ENCODE results near the gene IL24. TPM values are rescaled to one million over a fixed set of nuclear protein-coding genes. Genes with fewer than 3 reads are reported as not detected.
A peak's percentile ranks its signal among the peaks of the same experiment; 100 is the strongest.

IL24 gene
- total RNA-seq, 1 donor from 2014 or later: not detected

DNA sequence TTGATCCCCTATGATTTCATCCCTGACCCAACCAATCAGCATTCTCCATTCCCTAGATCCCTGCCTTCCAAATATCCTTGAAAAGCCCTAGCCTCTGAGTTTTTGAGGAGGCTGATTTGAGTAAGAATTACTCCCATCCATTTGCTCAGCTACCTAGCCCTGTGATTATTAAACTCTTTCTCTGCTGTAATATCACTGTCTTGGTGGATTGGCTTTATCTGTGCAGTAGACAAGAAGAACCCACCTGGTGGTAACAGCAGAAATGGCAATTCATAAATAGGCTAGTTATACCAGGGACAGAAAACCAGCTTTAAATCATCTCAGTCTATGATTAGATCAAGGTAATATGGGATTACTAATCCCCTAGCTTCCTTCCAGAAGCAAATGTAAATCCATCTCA lies 18.8 kb upstream of the IL24 start:
- no peak for DNase-seq (ENCODE audit: low spot score)

DNA sequence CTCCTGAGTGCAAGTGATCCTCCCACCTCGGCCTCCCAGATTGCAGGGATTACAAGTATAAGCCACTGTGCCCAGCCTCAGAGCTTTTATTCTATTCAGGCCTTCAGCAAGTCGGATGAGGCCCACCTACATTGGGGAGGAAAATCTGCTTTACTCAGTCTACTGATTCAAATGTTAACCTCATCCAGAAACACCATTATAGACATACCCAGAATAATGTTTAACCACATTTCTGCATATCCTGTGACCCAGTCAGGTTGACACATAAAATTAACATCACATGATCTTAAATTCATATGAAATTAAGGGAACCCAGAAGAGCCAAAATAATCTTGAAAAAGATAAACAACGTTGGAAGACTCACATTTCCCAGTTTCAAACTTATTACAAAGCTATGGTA lies 16.9 kb upstream of the IL24 start:
- no peak for DNase-seq (ENCODE audit: low spot score)

DNA sequence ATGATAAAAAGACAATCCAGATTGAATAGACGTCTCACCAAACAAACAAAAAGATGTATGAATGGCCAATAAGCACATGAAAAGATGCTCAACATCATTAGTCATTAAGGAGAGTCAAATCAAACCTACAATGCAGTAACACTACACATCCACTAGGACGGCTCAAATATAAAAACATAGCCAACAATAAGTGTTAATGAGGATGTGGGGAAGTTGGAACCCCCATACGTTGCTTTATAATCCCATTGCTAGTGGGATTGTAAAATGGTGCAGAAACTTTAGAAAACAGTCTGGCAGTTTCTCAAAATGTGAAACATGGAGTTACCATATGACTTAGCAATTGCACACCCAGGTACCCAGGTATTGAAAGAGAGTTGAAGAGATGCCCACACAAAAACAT lies 14.7 kb upstream of the IL24 start:
- no peak for DNase-seq (ENCODE audit: low spot score)

DNA sequence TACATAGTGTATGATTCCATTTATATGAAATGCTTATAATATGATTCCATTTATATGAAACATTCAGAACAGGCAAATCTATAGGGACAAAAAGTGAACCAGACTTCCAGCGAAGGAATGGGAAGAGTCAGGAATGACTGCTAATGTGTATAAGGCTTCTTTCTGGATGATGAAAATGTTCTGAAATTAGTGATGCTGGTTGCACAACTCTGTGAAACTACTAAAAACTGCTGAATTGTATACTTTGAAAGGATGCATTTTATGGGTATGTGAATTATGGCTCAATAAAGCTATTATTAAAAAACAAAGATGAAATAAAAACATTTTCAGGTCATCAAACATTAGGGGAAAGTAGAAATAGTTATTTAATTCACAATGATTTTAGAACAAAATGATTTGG lies 14.1 kb upstream of the IL24 start:
- DNase-seq (ENCODE audit: low spot score): no peak

DNA sequence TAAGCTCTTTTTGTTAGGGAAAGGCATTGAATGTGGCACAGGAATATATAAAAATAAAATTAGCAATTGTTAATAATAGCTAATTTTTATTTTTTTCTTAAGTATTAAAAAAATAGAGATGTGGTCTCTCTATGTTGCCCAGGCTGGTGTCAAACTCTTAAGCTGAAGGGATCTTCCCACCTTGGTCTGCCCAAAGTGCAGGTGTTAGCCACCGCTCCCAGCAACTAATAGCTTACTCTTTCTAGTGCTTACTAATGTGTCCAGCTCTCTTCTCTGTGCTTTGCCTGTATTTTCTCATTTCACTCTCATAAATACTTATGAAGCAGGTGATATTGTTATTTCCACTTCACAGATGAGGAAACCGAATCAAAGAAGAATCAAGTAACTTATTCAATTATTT lies 13.4 kb upstream of the IL24 start:
- no peak for DNase-seq (ENCODE audit: low spot score)

DNA sequence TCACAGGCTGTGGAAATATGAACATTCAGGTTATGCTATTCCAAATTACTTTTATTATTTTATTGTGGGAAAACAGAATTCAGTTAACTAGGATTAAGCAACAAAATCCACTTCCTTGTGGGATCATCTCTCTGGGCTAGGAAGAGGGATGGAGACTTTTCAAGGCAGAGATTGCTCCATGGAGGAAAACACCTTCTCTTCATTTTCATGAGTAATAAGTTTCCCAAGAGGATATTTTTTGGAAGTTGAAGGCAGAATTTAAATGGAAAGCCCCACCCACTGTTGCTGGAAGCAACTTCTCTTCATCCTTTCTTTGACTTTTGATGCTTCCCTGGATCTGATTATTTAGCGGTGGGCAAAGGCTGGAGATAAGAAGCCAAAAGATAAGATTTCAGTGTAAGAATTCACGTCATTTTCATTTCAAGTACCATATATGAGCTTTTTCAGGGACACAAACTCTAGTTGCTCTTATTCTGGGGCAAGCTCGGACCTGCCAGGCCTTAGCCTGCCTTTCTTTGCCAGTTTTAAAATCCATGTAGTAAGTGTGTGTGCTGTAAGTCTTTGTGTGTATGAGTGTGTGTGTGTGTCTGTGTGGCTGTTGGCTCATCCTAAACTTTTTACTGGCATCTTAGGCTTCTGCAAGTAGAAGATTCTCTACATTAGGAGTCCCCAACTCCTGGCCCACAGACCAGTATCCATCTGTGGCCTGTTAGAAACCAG lies 11.7 kb upstream of the IL24 start:
- no peak for DNase-seq (ENCODE audit: low spot score)

DNA sequence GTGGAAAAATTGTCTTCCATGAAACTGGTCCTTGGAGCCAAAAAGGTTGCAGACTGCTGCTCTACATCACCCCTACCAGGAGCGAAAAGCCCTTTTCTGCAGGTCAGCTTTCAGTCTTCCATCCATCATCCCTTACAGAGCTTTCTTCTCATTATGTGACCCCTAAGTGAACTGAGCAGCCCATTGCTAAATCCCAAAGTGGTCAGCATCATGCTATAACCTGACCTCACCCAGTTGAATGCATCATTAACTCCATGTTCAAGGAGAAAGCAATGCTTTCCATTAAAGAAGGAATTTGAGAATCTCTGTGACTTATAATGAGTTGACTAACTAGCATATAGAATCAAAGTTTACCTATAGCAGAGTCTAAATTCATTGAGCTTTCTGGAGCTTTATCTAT lies 10.4 kb upstream of the IL24 start:
- DNase-seq (ENCODE audit: low spot score): no peak

DNA sequence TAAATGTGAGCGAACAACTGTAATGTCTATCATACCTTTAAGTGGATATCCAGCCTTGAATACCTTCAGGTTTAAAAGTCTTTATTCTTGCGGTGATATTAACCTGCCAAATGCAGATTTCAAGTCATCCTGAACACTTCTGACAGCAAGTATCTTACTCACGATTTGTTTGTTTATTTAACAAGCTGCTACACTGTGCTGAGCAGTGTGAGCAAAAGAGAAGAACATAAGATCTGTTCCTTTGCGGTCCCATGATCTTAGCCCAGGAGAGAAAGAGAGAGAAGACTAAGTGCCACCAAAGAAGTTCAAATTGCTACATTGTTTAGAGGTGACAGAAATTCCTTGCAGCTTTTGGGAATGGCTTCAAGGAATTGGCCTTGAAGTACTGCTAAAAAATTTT lies 9.5 kb upstream of the IL24 start:
- DNase-seq (ENCODE audit: low spot score): no peak

DNA sequence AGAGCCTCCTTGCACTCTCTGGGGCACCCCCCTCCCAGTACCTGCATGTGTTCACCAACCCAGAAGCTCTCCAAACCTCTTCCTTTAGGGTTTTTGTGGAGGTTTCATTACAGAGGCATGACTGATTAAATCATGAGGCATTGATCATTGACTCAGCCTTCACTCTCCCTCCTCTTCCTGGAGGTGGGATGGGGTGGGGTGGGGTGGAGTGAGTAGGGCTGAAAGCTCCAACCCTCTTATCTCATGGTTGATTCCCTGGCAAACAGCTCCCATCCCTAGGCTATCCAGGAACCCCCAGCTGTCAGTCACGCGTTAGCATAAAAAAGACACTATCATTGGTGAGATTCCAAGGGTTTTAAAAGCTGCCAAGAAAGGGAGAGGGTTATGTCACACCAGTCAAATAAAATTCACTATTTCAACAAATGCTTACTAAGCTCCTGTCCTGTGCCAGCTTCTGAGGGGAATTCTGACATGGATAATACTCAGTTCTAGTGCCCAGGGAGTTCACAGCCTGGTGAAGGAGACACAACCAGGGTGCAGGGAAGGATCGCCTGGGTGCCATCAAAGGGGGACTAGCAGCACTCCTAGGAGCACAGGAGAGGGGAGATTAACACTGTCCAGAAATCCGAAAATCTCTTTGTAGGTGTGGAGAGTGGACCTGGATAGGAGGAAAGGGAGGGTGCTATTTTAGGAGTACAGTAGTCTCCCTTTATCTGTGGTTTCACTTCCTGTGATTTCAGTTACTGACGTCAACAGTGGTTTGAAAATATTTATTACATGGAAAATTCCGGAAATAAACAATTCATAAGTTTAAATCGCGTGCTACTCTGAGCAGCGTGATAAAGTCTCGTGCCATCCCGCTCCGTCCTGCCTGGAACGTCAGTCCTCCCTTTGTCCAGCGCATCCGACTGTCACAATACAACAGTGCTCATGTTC lies 6.8 kb upstream of the IL24 start:
- no peak for DNase-seq (ENCODE audit: low spot score)

DNA sequence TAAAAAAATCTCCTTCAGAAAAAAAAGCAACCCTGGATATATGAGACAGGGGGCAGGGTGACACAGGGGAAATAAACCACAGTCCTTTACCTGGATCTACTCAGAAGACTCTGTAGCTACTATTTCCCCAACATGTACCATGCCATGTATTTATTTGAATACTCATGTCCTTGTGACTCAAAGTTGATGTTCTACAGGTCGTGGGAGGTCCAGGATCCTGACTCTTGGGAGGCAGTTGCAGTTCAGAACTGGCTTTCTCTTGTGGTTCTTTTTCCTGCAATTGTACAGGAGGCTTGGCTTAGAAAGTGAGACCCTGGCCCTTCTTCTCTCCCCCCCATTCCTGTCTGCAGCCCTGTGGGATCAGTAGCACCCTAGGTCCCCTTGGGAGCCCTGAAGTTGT lies 5.8 kb upstream of the IL24 start:
- no peak for DNase-seq (ENCODE audit: low spot score)

DNA sequence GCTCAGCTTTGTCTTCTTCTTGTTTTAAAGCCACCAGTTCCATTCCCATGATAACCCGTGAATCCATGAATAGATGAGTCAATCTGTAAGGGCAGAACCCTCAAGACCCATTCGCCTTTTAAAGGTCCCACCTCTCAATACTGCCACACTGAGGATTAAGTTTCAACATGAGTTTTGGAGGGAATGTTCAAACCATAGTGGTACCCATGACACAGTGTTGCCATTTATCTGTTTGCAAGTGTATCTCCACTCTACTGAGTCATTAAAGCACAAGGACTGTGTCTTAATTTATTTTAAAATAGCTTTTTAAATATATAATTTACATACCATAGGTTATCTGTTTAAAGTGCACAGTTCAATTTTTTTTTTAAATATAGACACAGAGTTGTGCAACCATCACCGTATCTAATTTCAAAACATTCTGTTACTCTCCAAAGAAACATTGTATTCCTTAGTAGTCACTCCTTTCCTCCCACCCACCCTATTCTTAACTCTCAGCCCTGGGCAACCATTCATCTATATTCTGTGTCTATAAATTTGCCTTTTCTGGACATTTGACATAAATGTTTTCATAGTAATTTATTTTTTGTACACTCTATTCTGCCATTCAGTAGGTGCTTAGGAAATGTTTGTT lies 4.8 kb upstream of the IL24 start:
- no peak for DNase-seq (ENCODE audit: low spot score)

DNA sequence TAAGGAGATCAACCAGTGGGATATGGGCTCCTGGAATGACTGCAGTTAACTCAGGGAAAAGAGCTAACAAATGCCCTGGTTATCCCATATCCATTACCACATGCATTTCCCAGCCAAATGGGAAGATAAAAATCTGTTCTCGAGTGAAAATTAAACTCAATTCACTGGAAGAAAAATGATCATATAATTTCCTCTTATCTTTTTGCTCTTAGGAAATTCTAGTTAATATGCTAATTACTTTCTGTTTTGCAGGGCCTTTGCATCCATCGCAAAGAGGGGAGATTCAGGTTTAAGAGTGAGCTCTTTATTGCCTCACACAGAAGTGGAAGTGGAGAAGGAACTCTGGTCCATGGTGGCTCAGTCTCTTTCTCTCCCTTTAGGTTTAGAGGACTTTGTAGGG lies 3.9 kb upstream of the IL24 start:
- DNase-seq (ENCODE audit: low spot score): no peak

DNA sequence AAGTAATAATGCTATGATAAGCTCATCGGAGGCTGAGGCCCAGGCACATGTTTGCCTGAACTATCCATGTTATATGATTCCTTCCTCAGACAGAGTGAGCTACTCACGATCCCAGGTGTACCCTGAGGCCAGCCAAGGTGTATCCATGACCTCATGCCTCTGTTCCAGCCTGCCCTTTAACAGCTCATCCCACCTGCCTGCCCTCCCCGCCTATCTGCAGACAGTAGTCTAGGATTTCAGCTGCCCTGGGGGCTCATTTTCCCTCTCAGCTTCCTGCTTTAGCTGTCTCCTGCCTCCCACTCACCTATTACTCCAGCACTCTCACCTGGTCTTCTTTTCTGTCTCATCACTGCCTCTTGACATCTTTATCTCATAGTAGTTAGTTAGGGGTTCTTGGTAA lies 1.9 kb upstream of the IL24 start:
- DNase-seq (ENCODE audit: low spot score): no peak

DNA sequence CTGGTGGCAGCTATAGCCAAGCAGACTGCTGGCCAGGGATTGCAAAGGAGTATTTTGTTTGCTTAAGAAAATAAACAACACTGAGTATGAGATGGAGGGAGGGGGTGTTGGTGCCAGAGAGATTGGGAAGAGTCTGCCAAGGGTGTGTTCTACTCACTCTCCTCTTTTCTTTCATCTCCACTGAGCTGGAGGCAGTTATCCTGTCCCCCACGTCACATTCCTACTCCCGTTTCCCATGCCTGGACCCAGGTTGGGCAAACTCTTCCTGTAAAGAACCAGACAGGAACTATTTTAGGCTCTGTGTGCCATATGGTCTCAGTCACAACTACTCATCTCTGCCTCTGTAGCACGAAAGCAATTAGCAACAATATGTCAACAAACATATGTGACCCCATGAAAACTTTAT lies 1.4 kb upstream of the IL24 start:
- DNase-seq (ENCODE audit: low spot score): no peak

DNA sequence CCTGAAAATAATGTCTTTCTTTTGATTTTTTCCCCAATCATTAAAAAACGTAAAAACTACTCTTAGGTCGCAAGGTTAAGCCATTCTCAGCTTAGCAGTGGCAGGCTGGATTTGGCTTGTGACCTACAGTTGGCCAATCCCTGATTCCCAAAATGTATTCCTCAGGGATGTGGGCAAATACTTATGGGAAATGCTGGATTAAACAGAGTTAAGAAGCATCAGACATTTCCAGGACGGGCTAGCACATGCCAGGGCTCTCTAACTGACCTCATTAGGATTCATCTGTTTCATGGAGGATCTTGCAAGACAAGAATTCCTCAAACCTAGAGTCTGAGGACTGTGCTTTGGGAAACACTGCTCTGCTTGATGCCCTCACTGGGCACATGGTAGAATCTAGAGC lies 982 bp upstream of the IL24 start:
- DNase-seq (ENCODE audit: low spot score): no peak

DNA sequence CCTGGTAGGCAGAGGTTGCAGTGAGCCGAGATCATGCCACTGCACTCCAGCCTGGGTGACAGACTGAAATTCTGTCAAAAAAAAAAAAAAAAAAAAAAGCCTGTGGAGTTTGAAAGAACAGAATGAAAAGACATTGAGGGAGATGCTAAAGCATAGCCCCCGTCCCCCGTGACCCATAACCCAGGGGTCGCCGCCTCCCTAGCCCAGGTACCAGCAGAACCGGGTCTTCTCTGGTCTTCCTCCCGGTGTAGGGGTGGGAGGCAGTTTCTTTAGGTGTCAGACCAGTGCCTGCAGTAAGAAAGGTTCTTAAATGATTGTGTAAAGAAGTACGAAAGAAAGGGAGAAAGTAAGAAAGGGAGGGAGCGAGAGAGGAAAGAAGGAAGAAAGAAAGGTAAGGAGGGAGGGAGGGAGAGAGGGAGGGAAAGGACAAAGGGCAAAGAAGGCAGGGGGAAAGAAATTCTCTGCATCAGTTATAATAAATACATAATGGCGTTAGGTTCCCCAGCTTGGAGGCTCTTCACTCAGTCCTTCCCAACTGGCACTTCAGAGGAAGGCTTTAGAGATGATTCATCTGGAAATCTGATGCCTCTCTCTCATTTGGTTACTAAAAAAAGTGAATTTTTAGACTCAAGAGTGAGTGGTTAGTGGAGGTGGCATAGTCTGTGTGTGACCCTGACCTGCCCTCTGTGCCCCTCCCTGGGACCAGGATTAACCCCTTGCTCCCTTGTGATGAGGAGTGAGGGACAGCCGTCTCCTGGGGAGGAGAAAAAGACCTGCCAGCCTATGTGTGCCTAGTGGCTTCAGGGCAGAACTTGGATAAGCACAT lies 1.1 kb downstream of the IL24 start:
- DNase-seq (ENCODE audit: low spot score): peak; percentile 27

DNA sequence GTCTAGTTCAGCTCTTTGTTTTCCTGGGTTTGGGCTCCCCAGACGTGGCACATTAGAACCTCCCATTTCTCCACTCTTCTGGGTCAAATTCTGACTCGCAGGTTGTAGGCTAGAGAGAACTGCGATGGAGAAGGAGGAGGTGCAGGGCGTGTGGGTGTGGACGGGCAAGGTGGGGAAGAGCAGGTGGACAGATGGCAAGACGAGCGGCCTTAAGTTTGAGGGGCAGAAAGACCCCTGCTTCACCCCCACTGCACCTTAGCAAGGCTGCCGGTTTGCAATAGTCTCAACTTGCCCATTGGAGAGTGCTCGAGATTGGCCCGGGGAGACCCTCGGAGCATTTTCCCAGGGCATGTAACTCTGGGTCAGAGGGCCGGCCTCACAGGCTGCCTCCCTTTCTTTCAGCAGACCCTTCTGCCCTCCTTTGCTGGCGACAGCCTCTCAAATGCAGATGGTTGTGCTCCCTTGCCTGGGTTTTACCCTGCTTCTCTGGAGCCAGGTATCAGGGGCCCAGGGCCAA lies 1.7 kb downstream of the IL24 start:
- DNase-seq (ENCODE audit: low spot score): peak; percentile 37

DNA sequence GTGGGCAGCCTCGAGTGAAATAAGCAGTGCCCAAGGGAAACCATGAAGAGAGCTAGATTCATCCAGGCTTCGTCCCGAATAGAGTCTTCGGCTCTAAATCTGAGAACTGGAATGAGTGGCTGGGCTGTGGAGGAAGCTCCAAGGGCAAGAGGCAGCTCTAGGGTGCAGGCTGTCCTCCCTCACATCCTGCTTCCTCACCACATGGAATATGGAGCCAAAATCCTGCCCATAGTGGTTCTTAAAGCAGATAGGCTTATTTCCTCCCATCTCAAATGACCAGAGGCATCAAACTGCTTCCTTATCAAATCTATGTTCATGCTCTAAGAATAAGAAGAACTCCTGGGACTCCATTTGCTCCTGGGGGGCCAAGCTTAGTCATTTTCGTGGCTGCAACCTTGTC lies 2.5 kb downstream of the IL24 start:
- DNase-seq (ENCODE audit: low spot score): peak; percentile 9

DNA sequence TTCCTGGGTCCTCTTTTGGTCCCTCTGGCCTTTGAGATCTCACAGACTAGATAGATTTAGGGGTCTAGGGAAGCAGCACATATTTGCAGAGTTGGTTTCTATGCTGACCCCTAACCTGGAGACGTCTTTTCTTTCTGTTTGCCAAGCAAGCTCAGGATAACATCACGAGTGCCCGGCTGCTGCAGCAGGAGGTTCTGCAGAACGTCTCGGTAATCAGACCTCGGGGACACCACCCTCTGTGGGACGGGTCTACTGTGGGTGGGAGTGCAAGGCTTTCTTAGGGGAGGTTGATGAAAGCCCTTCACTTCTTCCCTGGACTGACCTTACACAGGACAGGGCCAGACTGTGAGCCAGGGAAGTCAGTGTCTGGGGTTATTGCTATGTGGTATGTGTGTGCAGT lies 2.9 kb downstream of the IL24 start:
- peak; percentile 29 for DNase-seq (ENCODE audit: low spot score)

DNA sequence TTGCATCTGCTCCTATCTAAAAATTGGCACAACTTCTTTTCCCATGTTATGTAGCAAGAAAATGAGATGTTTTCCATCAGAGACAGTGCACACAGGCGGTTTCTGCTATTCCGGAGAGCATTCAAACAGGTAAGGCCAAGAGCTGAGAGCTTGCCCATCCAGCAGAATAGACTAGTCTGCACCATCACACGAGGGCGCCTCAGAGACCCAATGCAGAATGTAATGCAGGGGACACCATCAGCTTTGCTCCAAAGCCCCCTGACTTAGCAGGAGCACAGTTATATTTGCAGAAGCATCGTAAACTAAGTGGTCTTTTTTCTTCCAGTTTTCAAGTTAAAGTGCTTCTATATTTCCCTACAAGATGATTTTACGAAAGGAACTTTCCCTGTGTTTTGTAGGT lies 4.7 kb downstream of the IL24 start:
- no peak for DNase-seq (ENCODE audit: low spot score)

DNA sequence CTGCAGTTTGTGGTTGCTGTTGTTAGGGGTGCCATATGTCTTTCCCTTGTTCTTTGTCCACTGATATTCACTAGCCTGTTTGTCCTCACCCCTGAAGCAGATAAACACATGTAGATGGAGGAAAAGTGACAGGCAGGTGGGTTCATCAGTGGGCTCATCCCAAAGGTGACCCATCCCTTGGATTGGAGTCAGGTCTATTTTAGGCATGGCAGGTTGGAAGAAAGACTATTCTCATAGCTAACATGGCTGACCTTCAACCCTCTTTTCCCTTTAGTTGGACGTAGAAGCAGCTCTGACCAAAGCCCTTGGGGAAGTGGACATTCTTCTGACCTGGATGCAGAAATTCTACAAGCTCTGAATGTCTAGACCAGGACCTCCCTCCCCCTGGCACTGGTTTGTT lies 5.5 kb downstream of the IL24 start:
- DNase-seq (ENCODE audit: low spot score): no peak

DNA sequence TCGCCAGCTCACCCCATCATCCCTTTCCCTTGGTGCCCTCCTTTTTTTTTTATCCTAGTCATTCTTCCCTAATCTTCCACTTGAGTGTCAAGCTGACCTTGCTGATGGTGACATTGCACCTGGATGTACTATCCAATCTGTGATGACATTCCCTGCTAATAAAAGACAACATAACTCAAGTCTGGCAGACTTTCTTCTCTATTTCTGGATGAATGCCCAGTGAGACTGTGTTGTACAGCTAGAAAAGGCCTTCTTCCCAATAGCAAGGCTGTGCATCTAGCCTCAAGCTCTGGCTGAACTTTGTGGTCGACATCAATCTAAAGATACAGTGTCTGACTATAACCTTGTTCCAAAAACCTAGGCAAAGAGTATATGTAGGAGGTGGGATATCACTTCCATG lies 6.4 kb downstream of the IL24 start:
- no peak for DNase-seq (ENCODE audit: low spot score)
